OCI-LY7 (cell line): ENCODE results near the gene TDRD9. TPM values are rescaled to one million over a fixed set of nuclear protein-coding genes. Genes with fewer than 3 reads are reported as not detected.

Source experiments
- BruUV-seq: library from RNA; stranded (reverse); fragments of 400-500 nt; replicated peaks from 2 replicates; lab custom pipeline; 2021; lab: Mats Ljungman, UMichigan
- CTCF ChIA-PET: fragments of 300-600 bp; sonication (Branson Sonifier 250); formaldehyde crosslinking; loops from one replicate; lab custom pipeline; 2022; ENCODE audit warnings: antibody characterized with exemption; ENCODE audit not compliant: unreplicated experiment; lab: Charles Lee
- POLR2A ChIA-PET: fragments of 300-600 bp; sonication (Branson Sonifier 250); formaldehyde crosslinking; loops from one replicate; lab custom pipeline; 2022; ENCODE audit warnings: antibody characterized with exemption; lab: Charles Lee
- DNase-seq: peaks from one replicate; pipeline ENCODE4 v3.0.0-alpha.2; 2015; ENCODE audit warnings: low spot score
- H2AFZ ChIP-seq: fragments of 200-600 bp; sonication (generic), shearing (Covaris generic); 2 replicates; pipeline ENCODE4 v1.6.1; 2014; ENCODE audit warnings: mild to moderate bottlenecking, antibody characterized with exemption, low read length, moderate library complexity
- H3K27ac ChIP-seq: fragments of 200-600 bp; sonication (generic); 2 replicates; pipeline ENCODE4 v1.5.1; 2014; ENCODE audit warnings: mixed run types, low read depth, mild to moderate bottlenecking, moderate library complexity, low read length, inconsistent platforms; ENCODE audit not compliant: poor library complexity, severe bottlenecking
- H3K36me3 ChIP-seq: fragments of 200-600 bp; sonication (generic); 2 replicates; pipeline ENCODE4 v1.6.1; 2014; ENCODE audit warnings: mild to moderate bottlenecking, antibody characterized with exemption, low read length, moderate library complexity, mixed read lengths; ENCODE audit not compliant: insufficient read depth
- H3K4me1 ChIP-seq: fragments of 200-600 bp; sonication (generic); 2 replicates; pipeline ENCODE4 v1.5.1; 2014; ENCODE audit warnings: mild to moderate bottlenecking, low read length; ENCODE audit not compliant: insufficient read depth, poor library complexity, severe bottlenecking
- H3K4me2 ChIP-seq: fragments of 200-600 bp; sonication (generic); 2 replicates; pipeline ENCODE4 v1.6.1; 2014; ENCODE audit warnings: mild to moderate bottlenecking, low read length
- H3K4me3 ChIP-seq: fragments of 200-600 bp; sonication (generic); 2 replicates; pipeline ENCODE4 v1.5.1; 2014; ENCODE audit warnings: mild to moderate bottlenecking, low read depth, low read length; ENCODE audit not compliant: poor library complexity, severe bottlenecking
- H3K79me2 ChIP-seq: fragments of 200-600 bp; sonication (generic); 2 replicates; pipeline ENCODE4 v1.6.1; 2016; ENCODE audit warnings: low read depth, mild to moderate bottlenecking, low read length, moderate library complexity, mixed read lengths; ENCODE audit not compliant: insufficient read depth
- H3K9me2 ChIP-seq: fragments of 200-600 bp; sonication (generic); 2 replicates; pipeline ENCODE4 v1.6.1; 2016; ENCODE audit warnings: mild to moderate bottlenecking, low read length, mixed read lengths; ENCODE audit not compliant: insufficient read depth
- H3K9me3 ChIP-seq: fragments of 200-600 bp; sonication (generic); 2 replicates; pipeline ENCODE4 v1.6.1; 2014; ENCODE audit warnings: mild to moderate bottlenecking, mixed run types, low read length, mixed read lengths
- H4K20me1 ChIP-seq: fragments of 200-600 bp; sonication (generic); 2 replicates; pipeline ENCODE4 v1.6.1; 2014; ENCODE audit warnings: mild to moderate bottlenecking, antibody characterized with exemption, low read length, moderate library complexity, mixed read lengths; ENCODE audit not compliant: insufficient read depth
- CTCF ChIP-seq: fragments of 200-600 bp; sonication (generic); conservative IDR thresholded peaks from 2 replicates; pipeline ENCODE4 v1.5.1; 2014; ENCODE audit warnings: mild to moderate bottlenecking, antibody characterized with exemption, low read length, moderate library complexity, mixed read lengths
- EZH2phosphoT487 ChIP-seq: fragments of 200-600 bp; sonication (generic); IDR thresholded peaks from 2 replicates; pipeline ENCODE4 v1.6.1; 2018; ENCODE audit warnings: low read depth, borderline replicate concordance, mild to moderate bottlenecking, mixed run types, antibody characterized with exemption, low read length, moderate library complexity, mixed read lengths
- intact Hi-C: fragments of 100-400 bp; cut with micrococcal nuclease; formaldehyde crosslinking; loops from one replicate; pipeline ENCODE4 v1.10.0; 2022; ENCODE audit not compliant: unreplicated experiment
- total RNA-seq, 2 experiments: library from RNA; depleted of rRNA in 1 of 2; stranded (reverse); fragments of >200 nt in 1 of 2; shearing (Covaris generic) in 1 of 2; gene quantifications; 2 replicates each; pipeline ENCODE4 v1.2.3, GENCODE V29; 2014 to 2022

TDRD9 gene
- total RNA-seq, 2 experiments from 2014 or later, result not detected

GRCh38 chr14:104037903-104038302 is 109.6 kb downstream of the TDRD9 start:
- Histone ChIP-seq H4K20me1 (no peaks in the 10 kb centered on the region), H3K36me3 (no peaks in the 10 kb centered on the region), H3K4me3 (no peak overlapping the region), H3K9me3 (no peaks in the 10 kb centered on the region), H3K9me2 (no peaks in the 10 kb centered on the region), H2AFZ (no peak overlapping the region), H3K4me1 (no peaks in the 10 kb centered on the region), H3K79me2 (no peaks in the 10 kb centered on the region), H3K4me2 (no peak overlapping the region), H3K27ac (no peak overlapping the region)
- no peak for DNase-seq
- TF ChIP-seq EZH2phosphoT487, result no peak
- intact Hi-C loops, result no loop called here
- ChIA-PET CTCF (no interaction called here), POLR2A (no interaction called here)
- BruUV-seq, result no TSS peak

GRCh38 chr14:104039214-104039613 is 111.0 kb downstream of the TDRD9 start:
- TF ChIP-seq CTCF, result no peak
- no peak for TF ChIP-seq EZH2phosphoT487
- POLR2A ChIA-PET, result no interaction called here
- no peaks in the 10 kb centered on the region for H4K20me1 ChIP-seq
- no peaks in the 10 kb centered on the region for H3K9me3 ChIP-seq
- no peak overlapping the region for H3K4me2 ChIP-seq
- no peak overlapping the region for H3K27ac ChIP-seq
- H2AFZ ChIP-seq, result no peak overlapping the region
- no peaks in the 10 kb centered on the region for H3K79me2 ChIP-seq
- CTCF ChIA-PET, result no interaction called here
- no peak for DNase-seq
- no TSS peak for BruUV-seq
- no peaks in the 10 kb centered on the region for H3K36me3 ChIP-seq
- H3K4me1 ChIP-seq, result no peaks in the 10 kb centered on the region
- no peaks in the 10 kb centered on the region for H3K9me2 ChIP-seq
- H3K4me3 ChIP-seq, result no peak overlapping the region
- intact Hi-C loops, result no loop called here

GRCh38 chr14:104040539-104040938 is 112.3 kb downstream of the TDRD9 start:
- POLR2A ChIA-PET, result no interaction called here
- Histone ChIP-seq H3K9me2 (no peaks in the 10 kb centered on the region), H3K79me2 (no peaks in the 10 kb centered on the region), H3K4me3 (no peak overlapping the region), H3K4me1 (no peaks in the 10 kb centered on the region), H3K36me3 (no peaks in the 10 kb centered on the region), H3K27ac (no peak overlapping the region), H4K20me1 (no peaks in the 10 kb centered on the region), H2AFZ (no peak overlapping the region), H3K9me3 (no peaks in the 10 kb centered on the region), H3K4me2 (no peak overlapping the region)
- intact Hi-C loops, result no loop called here
- DNase-seq, result no peak
- no peak for TF ChIP-seq CTCF
- no peak for TF ChIP-seq EZH2phosphoT487
- CTCF ChIA-PET, result no interaction called here
- no TSS peak for BruUV-seq
